Stimulated activated CD4-positive, alpha-beta T cell treated with anti-CD3 and anti-CD28 coated beads, Interleukin-12 subunit alpha, Interleukin-12 subunit beta, amount 100 ng/mL, for 24 hours (primary cell): ENCODE results near the gene KLHL6.
A peak's percentile ranks its signal among the peaks of the same experiment; 100 is the strongest.
"Not testable (repeated sequence)": the region's sequence is repeated elsewhere in the genome, so short reads cannot be mapped to it uniquely, and the experiment has no call there.

Experiments used
- DNase-seq, 2 experiments: peaks; one replicate each; pipeline ENCODE4 v3.0.0-alpha.2; 2020; ENCODE audit warnings: low read depth in 2 of 2

KLHL6 gene, protein sequence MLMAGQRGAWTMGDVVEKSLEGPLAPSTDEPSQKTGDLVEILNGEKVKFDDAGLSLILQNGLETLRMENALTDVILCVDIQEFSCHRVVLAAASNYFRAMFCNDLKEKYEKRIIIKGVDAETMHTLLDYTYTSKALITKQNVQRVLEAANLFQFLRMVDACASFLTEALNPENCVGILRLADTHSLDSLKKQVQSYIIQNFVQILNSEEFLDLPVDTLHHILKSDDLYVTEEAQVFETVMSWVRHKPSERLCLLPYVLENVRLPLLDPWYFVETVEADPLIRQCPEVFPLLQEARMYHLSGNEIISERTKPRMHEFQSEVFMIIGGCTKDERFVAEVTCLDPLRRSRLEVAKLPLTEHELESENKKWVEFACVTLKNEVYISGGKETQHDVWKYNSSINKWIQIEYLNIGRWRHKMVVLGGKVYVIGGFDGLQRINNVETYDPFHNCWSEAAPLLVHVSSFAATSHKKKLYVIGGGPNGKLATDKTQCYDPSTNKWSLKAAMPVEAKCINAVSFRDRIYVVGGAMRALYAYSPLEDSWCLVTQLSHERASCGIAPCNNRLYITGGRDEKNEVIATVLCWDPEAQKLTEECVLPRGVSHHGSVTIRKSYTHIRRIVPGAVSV

DNA sequence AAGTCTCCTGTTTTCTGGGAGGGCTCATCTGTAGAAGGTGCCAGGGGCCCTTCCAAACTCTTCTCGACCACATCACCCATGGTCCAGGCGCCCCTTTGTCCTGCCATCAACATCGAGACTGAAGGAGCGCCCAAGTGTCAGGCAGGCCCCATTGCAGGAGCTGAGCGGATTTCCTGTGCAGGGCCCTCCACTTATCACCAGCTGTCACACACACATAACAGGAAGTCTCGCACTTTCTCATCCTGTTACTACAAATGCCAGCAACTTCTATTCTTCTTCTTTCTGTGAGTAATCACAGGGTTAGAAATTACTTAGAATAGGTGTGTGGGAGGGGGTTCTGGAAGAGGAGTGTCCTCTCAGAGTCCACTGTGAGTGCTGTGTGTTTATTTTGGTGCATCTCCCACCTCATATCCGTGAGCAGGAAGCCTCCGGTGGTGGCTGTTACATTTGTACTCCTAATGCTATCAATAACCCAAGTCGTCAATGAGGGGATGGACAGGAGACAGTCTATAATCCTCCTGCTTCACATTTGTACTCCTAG lies at the start of gene KLHL6:
KLHL6 (minus strand) TSS at position 166 of the 541 bp plus-strand sequence; CDS start at position 113, 53 bp downstream.
- DNase-seq, result peak; percentile 52 to 60

DNA sequence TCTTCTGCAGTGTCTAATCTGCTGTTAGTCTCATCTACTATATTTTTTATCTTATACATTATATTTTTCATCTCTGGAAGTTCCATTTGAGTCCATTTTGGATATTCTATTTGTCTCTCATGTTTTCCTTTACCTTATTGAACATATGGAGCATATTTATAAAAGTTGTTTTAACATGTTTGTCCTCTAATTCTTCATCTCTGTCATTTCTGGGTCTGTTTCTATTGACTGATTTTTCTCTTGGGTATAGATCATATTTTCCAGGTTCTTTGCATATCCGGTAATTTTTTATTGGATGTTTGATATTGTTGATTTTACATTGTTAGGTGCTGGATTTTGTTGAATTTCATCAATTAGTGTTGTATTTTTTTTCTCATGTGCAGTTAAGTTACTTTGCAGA lies 42.5 kb upstream of the KLHL6 start:
- DNase-seq, result no peak

DNA sequence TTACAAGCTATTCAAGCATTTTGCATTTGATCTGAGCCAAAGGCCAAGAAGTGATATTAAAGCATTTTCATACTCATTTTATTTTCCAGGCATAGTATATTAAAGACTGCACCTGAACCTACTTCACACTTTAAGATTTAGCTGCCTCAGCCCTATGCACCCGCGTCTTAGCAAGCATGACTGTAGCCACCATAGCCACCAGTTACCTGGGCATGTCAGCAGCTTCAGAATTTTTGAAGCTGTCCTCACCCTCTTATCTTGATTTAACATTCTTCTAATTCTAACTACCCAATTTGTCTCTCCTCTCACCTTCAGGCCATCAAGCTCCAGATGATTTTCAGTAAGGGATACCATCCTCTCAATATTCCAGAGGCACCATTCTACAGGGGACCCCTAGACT lies 39.1 kb upstream of the KLHL6 start:
- DNase-seq, result no peak

DNA sequence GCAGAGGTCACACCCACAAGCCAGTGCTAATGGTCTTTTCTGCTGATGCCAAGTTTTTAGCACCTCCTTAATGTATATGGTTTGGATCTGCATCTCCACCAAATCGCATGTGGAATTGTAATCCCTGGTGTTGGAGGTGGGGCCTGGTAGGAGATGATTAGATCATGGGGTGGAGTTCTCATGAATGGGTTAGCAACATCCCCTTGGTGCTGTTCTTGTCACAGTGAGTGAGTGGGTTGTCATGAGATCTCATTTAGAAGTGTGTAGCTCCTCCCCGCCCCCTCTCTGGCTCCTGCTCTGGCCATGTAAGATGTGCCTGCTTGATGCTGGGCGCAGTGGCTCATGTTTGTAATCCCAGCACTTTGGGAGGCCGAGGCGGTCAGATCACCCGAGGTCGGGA lies 37.3 kb upstream of the KLHL6 start:
- DNase-seq, result no peak

DNA sequence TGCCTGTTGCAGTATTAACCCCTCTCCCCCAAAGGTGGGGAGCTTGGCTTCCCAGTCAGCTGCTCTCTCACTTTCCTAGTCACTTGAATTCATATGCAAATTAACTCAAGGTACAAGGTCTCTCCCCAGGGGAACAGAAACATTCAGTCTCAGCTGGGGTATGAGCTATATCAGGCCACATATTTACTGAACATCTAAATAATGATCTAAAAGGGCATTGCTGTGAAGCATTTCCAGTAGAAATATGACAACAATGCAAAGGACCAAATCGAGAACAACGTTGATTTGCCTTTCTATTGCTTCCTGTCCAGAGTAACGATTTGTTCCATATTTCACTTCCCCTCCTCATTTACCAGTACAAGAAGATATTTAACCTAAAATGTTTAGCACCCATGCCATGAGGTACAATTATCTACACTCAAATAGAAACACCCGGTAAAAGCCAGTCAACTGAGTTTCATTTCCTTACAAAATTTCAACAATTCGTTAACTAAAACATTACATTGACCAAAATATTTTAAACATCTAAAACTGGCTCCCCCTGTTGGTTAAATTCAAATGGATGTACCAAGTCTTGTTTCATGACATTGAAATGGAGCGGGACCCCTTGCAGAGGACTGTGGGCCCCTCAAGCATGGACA lies 36.5 kb upstream of the KLHL6 start:
- no peak for DNase-seq

DNA sequence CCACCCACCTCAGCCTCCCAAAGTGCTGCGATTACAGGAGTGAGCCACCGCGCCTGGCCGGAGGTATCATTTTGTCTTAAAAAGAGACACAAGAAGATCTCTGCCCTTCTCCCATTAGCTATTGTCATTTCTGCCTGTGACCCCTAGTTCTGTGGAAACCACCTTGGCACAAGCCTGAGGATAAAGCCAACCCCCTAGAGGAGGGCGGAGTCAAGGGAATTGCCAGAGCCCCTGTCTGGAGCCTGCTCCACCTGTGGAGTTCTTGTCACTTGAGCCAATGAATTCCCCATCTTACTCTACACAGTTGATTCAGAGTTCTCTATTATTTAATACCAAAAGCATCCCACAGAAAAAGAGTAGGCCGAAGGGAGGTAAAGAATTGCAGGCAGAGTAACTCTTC lies 34.9 kb upstream of the KLHL6 start:
- DNase-seq, result no peak

DNA sequence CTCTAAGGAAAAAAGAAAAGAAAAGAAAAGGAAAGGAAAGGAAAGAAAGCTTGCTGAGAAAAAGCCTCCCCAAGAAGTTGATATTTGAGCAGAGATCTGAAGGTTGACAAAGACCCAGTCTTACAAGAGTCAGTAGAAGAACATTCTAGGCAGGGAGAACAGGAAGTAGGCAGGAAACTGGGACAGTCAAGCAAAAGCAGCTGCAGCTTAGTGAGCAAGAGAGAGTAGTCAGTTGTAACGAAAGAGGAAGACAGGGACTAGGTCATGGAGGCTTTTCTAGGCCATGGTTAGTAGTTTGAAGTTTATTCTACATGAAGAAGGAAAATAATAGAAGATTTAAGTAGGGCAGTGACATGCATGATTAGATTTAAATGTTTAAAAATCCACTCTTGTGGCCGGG lies 31.8 kb upstream of the KLHL6 start:
- no peak for DNase-seq

DNA sequence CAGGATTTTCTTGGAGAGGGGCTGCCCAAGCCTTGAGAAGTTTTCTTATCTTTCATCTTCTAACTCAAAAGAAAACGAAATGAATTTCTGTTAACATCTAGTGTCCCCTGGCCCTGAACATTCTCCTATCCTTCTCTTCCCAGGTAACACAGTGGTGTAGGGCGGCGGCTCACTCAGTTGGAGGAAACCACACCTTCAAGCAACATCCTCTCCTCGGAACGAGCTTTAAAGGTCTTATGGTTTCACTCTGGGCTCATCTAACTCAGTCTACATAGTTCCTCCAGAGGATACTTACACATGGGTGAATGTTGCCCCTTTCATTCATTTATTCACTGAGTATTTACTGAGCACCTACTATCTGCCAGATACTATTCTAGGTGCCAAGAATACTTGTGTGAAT lies 31.0 kb upstream of the KLHL6 start:
- DNase-seq, result no peak

DNA sequence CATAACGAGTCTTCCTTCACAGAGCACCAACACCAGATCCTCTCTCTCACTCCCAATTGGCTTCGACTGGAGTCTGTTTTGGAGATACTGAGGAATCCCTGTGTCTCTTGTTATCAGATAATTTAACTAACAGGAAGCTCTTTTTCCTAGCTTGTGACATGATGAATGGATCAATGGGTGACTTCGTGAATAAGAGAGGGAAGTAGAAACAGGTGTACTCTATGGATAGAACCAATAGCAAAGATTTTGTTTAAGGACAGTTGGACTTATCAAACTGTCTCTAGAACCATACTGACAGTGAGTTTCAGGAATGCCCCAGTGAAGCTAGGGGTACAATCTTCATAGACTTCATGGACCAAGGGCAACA lies 29.4 kb upstream of the KLHL6 start:
- no peak for DNase-seq

DNA sequence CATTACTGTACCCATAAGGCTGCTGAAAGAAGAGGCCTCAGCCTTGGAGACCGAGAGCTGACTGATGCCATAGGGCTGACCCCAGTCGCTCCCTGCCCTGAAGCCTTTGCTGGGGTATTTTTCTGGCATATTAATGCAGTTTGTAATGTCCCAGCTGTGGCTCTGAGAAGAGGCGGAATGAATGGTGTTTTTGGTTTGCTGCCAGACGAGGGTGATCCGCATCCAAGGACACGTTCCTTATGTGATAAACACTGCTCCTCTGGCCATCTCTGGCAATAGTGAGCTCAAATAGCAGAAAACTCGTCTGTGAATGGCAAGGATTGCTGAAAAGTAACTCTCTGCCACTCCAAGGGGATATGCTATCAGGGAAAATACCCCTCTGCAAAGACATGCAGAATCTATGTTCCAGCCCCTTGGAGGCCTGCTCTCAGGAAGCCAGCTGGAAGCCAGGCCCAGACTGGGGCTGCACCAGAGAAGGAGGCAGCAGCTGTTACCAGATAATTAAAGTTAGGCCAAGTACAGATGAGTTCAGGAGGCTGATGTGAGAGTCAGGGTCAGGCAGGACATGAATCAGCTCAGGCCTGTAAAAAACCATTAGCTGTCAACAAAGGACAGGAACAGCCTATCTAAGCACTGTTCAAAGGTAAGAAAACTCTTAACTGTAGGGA lies 28.9 kb upstream of the KLHL6 start:
- no peak for DNase-seq

DNA sequence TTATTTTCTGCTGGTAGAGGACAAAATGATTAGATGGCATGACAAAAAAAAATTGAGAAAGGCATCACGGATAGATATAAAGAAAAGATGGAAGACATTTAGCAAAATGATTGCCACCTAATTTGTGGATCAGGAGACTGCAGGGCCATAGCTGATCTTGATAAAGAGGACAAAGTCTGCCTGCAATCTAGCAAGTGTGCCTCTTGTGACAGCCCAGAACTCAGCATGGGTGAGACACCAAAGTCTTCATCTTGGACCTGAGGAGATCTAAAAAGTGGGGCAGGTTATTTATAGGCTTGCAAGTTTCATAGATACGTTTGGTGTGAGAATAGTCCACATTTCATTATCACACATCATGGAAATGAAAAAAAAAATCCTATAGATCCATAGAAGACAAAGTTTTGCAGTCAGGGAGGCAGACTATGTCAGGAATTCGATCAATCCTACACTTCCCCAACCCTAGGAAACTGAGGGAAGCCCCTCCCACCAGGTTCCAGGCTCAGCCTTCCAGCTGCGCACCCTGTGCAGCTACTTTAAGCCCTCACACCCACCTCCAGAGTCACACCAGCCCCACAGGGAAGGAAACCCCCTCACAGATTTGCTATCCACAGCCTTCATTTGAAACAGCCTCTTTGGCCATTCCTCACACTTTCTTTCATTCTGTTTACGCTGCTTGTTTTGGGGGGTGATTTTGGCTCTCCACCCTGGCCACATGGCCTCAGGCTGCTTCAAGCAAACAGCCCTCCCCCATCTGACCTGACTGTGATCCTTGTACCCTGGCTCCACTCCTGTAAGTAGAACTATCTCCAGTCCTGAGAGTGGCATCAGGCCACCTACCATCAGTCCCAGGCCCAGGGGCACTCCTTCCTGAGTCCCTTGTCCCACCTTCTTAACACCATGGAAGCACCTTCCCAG lies 28.1 kb upstream of the KLHL6 start:
- no peak for DNase-seq

DNA sequence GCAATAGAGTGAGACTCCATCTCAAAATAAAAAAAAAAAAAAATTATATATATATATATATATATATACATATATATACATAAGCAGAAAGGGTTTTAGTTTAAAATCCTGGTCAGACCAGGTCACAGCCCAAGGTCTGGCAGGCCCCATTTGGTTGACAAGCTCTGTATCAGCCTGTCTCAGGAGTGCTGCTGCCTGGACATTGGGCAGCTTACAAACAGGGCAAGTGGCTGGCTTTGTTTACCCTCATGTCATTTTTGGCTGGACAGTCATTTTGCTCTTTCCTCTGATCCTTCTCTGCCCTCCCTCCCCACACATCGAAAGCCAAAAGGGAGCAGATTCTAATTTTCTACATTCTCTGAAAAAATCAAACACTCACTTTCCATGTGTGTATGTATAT lies 26.7 kb upstream of the KLHL6 start:
- DNase-seq, result no peak

DNA sequence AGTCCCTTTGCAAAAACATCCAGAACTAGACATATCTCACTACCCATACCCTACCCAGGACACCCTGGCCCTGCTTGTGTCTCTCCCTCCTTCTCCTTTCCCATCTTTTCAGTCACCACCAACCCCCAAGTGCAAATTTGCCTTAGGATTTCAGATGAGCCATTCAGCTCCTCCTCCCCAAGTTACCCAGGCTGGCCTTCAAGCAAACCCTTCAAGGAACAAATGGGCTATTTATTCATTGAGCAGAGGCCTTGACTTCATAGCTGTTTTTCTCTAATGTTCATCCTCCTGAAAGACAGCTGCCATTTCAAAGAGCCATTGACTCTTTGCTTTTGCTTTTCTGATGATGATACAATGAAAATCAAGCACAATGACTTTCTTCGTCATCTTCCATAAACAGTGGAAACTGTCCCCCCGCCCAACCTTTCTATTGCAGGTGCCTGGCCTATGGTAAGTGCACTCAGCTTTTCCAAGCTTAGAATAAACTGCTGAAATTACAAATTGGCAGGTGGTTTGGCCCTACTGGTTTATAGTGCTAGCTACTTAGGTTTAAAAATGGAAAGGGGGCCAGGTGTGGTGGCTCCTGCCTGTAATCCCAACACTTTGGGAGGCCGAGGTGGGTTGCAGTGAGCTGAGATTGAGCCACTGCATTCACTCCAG lies 26.1 kb upstream of the KLHL6 start:
- no peak for DNase-seq

DNA sequence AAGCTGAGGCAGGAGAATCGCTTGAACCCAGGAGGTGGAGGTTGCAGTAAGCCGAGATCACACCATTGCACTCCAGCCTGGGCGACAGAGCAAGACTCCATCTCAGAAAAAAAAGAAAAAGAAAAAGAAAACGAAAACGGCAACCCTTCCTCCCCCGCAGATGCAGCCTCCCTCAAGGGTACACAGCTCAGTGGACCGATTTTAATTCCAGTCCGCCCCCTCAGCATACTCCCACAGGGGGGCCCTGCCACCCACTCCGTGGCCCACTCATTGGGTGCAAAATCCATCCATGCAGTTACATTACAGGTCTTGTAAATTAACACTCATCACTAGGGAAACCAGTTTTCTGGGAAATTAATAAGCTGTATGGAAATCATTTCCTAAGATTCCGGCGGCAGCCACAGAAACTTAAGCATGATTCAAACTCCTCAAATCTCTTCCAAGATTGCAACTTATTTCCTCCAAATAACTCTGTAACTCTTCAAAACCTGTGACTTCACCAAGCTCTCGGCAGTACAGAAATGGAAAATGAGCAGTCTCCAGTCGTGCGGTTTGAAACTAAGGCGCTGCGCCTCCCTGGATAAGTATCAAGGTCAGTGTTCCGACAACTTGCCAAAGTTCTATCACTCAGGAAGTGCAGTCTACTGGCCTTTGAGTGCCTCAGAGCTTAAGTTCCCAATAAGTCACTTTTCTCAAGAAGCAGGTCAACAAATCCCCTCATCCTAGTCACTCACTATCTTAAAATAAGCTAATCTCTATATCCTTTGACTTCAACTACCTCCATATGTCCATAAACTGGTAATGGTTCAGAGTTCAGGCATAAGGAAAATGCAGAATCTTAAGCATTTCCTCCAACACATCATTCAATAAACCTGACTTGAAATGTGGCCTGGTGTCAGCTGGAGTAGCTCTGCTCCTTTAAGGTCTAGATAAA lies 24.7 kb upstream of the KLHL6 start:
- DNase-seq, result no peak

DNA sequence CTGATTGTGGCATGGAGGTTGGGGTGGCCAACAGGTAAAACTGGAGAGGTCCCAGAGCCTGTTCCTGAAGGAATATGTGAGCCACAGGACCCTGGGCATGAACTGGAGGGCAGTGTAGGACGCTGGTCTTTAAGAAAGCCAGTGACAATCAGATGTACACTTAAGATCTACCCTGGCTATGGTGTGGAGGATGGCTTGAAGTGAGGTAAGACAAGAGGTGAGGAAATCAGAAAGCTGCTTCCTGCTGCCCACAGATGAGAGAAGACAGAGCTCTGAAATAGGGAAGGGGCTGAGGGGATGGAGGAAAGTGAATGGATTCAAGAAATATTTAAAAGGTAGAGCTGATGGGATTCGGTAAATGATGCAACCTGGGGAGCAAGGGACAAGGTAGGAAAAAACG lies 22.7 kb upstream of the KLHL6 start:
- DNase-seq, result no peak

DNA sequence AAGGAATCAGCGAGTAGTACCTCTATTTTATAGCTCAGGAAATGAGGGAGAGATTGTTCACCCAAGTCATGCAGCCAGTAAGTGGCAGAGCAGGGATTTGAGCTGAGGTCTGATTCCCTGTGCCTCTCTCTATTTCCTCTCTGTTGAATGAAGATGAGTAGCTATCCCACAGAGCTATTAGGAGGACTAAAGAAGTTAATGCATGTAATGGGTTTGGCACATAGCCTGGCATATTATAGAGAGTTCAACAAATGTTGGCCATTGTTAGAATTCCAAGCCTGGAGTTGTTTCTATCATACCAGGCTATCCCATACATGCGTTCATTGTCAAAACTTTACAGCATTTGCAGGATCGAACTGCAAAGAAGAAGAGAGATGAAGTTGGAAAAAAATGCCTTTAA lies 21.8 kb upstream of the KLHL6 start:
- no peak for DNase-seq

DNA sequence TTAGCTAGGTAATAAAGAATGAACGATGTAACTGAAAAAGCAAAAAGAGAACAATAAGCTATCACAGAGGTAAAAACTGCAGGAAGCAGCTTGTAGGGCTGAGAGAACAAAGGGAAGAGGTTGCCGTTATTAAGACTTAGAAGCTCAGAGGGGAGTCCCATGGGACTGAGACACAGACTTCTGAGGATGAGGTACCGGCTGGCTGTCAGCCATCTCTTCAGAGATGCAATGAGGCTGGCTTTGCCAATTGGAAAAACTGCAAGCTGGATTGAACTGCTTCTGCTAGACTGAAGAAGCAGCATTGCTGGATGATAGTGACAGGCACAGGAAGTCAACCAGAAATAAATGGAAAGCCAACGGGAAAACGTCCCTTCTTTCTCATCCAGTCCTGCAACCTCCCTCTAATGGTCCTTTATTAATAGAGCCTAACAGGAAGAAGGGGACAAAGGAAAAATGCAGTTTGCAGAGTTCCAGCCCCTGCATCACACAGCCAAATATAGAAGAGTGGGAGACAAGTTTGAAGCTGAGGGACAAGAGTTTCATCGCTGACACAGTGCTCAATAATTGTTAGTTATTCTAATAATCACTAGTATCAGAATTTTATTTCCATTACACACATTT lies 21.1 kb upstream of the KLHL6 start:
- DNase-seq, result no peak

DNA sequence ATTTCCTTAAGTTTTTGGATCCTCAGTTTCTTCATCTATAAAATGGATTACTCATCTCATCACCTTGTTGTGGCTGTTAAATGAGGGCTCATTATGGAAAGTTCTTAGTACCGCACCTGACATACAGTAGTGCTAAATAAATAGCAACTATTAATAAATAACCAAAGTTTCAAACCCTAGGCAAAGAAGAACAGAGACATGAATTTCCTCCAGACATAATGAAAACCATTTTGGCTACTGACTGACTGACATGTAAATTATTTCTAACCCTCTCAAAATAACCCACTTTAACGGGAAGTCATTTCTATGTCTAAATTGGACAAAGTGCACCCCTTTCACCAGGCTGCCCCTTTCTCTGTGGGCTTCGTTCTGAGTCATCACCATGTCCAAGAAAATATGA lies 17.4 kb upstream of the KLHL6 start:
- no peak for DNase-seq

DNA sequence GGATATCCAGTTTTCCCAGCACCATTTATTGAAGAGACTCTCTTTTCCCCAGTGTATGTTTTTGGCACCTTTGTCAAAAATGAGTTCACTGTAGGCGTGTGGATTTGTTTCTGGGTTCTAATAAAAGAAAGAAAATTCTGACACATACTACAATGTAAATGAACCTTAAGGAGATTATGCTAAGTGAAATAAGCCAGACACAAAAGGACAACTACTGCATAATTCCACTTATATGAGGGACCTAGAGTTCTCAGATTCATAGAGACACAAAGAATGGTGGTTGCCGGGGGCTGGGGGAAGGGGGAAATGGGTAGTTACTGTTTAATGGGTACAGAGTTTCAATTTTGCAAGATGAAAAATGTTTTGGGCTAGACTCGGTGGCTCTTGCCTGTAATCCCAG lies 14.7 kb upstream of the KLHL6 start:
- DNase-seq, result not testable (repeated sequence)
